ENCODE data around the gene PPP4R1. TPM values are rescaled to one million over a fixed set of nuclear protein-coding genes. Genes with fewer than 3 reads are reported as not detected.

PPP4R1 gene
- total RNA-seq, 1 donor from 2014 or later = 108 TPM

GRCh38 chr18:9552191-9552590 lies 62.2 kb downstream of the PPP4R1 start:
- H3K27me3 Mint-ChIP-seq (ENCODE audit: low read depth) = no peaks in the 10 kb centered on the region
- no peak for DNase-seq (ENCODE audit: low spot score)
- H3K27ac Mint-ChIP-seq (ENCODE audit: unreplicated experiment) = no peak overlapping the region
- no peak overlapping the region for H3K4me3 Mint-ChIP-seq (ENCODE audit: unreplicated experiment)
- peaks cover 55% of the 10 kb centered on the region for H3K36me3 Mint-ChIP-seq (ENCODE audit: low read depth)
- no peaks in the 10 kb centered on the region for H3K4me1 Mint-ChIP-seq (ENCODE audit: low read depth)
- no peaks in the 10 kb centered on the region for H3K9me3 Mint-ChIP-seq (ENCODE audit: low read depth)
- TF ChIP-seq CTCF (IDR thresholded peaks at IDR 0.05) = no peak

GRCh38 chr18:9550429-9550828 lies 63.9 kb downstream of the PPP4R1 start:
- TF ChIP-seq CTCF (IDR thresholded peaks at IDR 0.05) = no peak
- Mint-ChIP-seq H3K9me3 (ENCODE audit: low read depth) (no peaks in the 10 kb centered on the region), H3K36me3 (ENCODE audit: low read depth) (peaks cover 55% of the 10 kb centered on the region), H3K4me1 (ENCODE audit: low read depth) (no peaks in the 10 kb centered on the region), H3K27me3 (ENCODE audit: low read depth) (no peaks in the 10 kb centered on the region), H3K27ac (ENCODE audit: unreplicated experiment) (no peak overlapping the region), H3K4me3 (ENCODE audit: unreplicated experiment) (no peak overlapping the region)
- no peak for DNase-seq (ENCODE audit: low spot score)

GRCh38 chr18:9549405-9549804 lies 65.0 kb downstream of the PPP4R1 start:
- TF ChIP-seq CTCF (IDR thresholded peaks at IDR 0.05) = peak; percentile 38
- no peak for DNase-seq (ENCODE audit: low spot score)
- H3K27me3 Mint-ChIP-seq (ENCODE audit: low read depth) = no peaks in the 10 kb centered on the region
- no peaks in the 10 kb centered on the region for H3K4me1 Mint-ChIP-seq (ENCODE audit: low read depth)
- no peak overlapping the region for H3K4me3 Mint-ChIP-seq (ENCODE audit: unreplicated experiment)
- no peak overlapping the region for H3K27ac Mint-ChIP-seq (ENCODE audit: unreplicated experiment)
- H3K36me3 Mint-ChIP-seq (ENCODE audit: low read depth) = peaks cover 49% of the 10 kb centered on the region
- H3K9me3 Mint-ChIP-seq (ENCODE audit: low read depth) = no peaks in the 10 kb centered on the region

- H3K36me3 Mint-ChIP-seq (ENCODE audit: low read depth) = peaks cover 40% of the 10 kb centered on the region
- TF ChIP-seq CTCF (IDR thresholded peaks at IDR 0.05) = no peak
- peaks cover 2% of the 10 kb centered on the region for H3K4me1 Mint-ChIP-seq (ENCODE audit: low read depth)
- H3K27me3 Mint-ChIP-seq (ENCODE audit: low read depth) = no peaks in the 10 kb centered on the region
- no peak for DNase-seq (ENCODE audit: low spot score)
- H3K9me3 Mint-ChIP-seq (ENCODE audit: low read depth) = no peaks in the 10 kb centered on the region
- H3K4me3 Mint-ChIP-seq (ENCODE audit: unreplicated experiment) = no peak overlapping the region
- no peak overlapping the region for H3K27ac Mint-ChIP-seq (ENCODE audit: unreplicated experiment)
These were observed 66.6 kb downstream of the PPP4R1 start for GRCh38 chr18:9547782-9548181.

GRCh38 chr18:9546468-9546867 lies 67.9 kb downstream of the PPP4R1 start:
- DNase-seq (ENCODE audit: low spot score) = no peak

More at GRCh38 chr18:9546468-9546867, 67.9 kb downstream of the PPP4R1 start:
- Mint-ChIP-seq H3K27ac (ENCODE audit: unreplicated experiment) (no peak overlapping the region), H3K36me3 (ENCODE audit: low read depth) (peaks cover 32% of the 10 kb centered on the region), H3K4me1 (ENCODE audit: low read depth) (peaks cover 2% of the 10 kb centered on the region), H3K9me3 (ENCODE audit: low read depth) (no peaks in the 10 kb centered on the region), H3K4me3 (ENCODE audit: unreplicated experiment) (no peak overlapping the region), H3K27me3 (ENCODE audit: low read depth) (no peaks in the 10 kb centered on the region)
- no peak for TF ChIP-seq CTCF (IDR thresholded peaks at IDR 0.05)

Data from chondrocyte (in vitro differentiated cells).